HepG2 (cell line): Measurements from ENCODE around the gene TAT. TPM values are rescaled to one million over a fixed set of nuclear protein-coding genes. Genes with fewer than 3 reads are reported as not detected.

Experiments used
- ARID5B ChIP-seq: IDR thresholded peaks from 2 replicates; pipeline ENCODE4 v1.4.0; 2020; ENCODE audit warnings: mild to moderate bottlenecking, missing genetic modification reagents
- ATF1 ChIP-seq: IDR thresholded peaks from 2 replicates; pipeline ENCODE4 v1.6.1; 2016; ENCODE audit warnings: mild to moderate bottlenecking, control low read depth
- ATF7 ChIP-seq, 2 experiments: fragments of 450-650 bp in 1 of 2; sonication (generic) in 1 of 2; formaldehyde crosslinking in 1 of 2; IDR thresholded peaks; 2 replicates each; pipeline versions ENCODE4 v1.4.0 to v1.6.1; 2016 to 2020; ENCODE audit warnings: antibody characterized with exemption in 1 of 2, mild to moderate bottlenecking in 1 of 2, missing genetic modification reagents in 1 of 2
- FOXK2 ChIP-seq: fragments of 450-650 bp; IDR thresholded peaks from 2 replicates; pipeline ENCODE4 v1.6.1; 2016
- HIVEP1 ChIP-seq: sonication (generic); formaldehyde crosslinking; IDR thresholded peaks from 2 replicates; pipeline ENCODE4 v1.4.0; 2020; ENCODE audit warnings: mild to moderate bottlenecking, missing genetic modification reagents
- KDM6A ChIP-seq: IDR thresholded peaks from 2 replicates; pipeline ENCODE4 v1.6.1; 2016; ENCODE audit warnings: low read depth
- MAFF ChIP-seq: IDR thresholded peaks from 2 replicates; pipeline ENCODE4 v1.6.1; 2011; ENCODE audit warnings: low read depth, low read length, improper control_type of control experiment
- MAFK ChIP-seq, 2 experiments: IDR thresholded peaks in 1 of 2; conservative IDR thresholded peaks in 1 of 2; 2 replicates each; pipeline ENCODE4 v1.6.1; 2011; ENCODE audit warnings: improper control_type of control experiment in 2 of 2, low read length in 2 of 2
- MAX ChIP-seq: IDR thresholded peaks from 2 replicates; pipeline ENCODE4 v1.6.1; 2012; ENCODE audit warnings: inconsistent platforms
- NFE2 ChIP-seq: sonication (generic); formaldehyde crosslinking; IDR thresholded peaks from 2 replicates; pipeline ENCODE4 v1.4.0; 2020; ENCODE audit warnings: missing genetic modification reagents
- PAX8 ChIP-seq: sonication (generic); formaldehyde crosslinking; IDR thresholded peaks from 2 replicates; pipeline ENCODE4 v1.8.0; 2022; ENCODE audit warnings: mild to moderate bottlenecking, missing genetic modification reagents, borderline replicate concordance
- RCOR2 ChIP-seq: IDR thresholded peaks from 2 replicates; pipeline ENCODE4 v1.6.1; 2016; ENCODE audit warnings: missing biosample characterization, missing genetic modification reagents
- TARDBP ChIP-seq: sonication (generic); formaldehyde crosslinking; IDR thresholded peaks from 2 replicates; pipeline ENCODE4 v1.8.0; 2022; ENCODE audit warnings: mild to moderate bottlenecking, missing genetic modification reagents
- TFDP2 ChIP-seq: sonication (generic); formaldehyde crosslinking; IDR thresholded peaks from 2 replicates; pipeline ENCODE4 v1.4.0; 2020; ENCODE audit warnings: missing genetic modification reagents
- THAP11 ChIP-seq: IDR thresholded peaks from 2 replicates; pipeline ENCODE4 v1.6.1; 2016; ENCODE audit warnings: missing biosample characterization, missing genetic modification reagents
- YEATS2 ChIP-seq: sonication (generic); formaldehyde crosslinking; IDR thresholded peaks from 2 replicates; pipeline ENCODE4 v1.4.0; 2020; ENCODE audit warnings: missing genetic modification reagents, borderline replicate concordance
- ZFP1 ChIP-seq: IDR thresholded peaks from 2 replicates; pipeline ENCODE4 v1.6.1; 2016
- ZMYM3 ChIP-seq: sonication (generic); formaldehyde crosslinking; IDR thresholded peaks from 2 replicates; pipeline ENCODE4 v1.5.1; 2020; ENCODE audit warnings: mild to moderate bottlenecking, missing genetic modification reagents
- ZMYM4 ChIP-seq: sonication (generic); formaldehyde crosslinking; IDR thresholded peaks from 2 replicates; pipeline ENCODE4 v1.8.1; 2023; ENCODE audit warnings: mild to moderate bottlenecking, missing genetic modification reagents
- ZNF160 ChIP-seq: sonication (generic); formaldehyde crosslinking; IDR thresholded peaks from 2 replicates; pipeline ENCODE4 v1.8.0; 2022; ENCODE audit warnings: mild to moderate bottlenecking, inconsistent platforms, missing genetic modification reagents
- ZNF232 ChIP-seq: sonication (generic); formaldehyde crosslinking; IDR thresholded peaks from 2 replicates; pipeline ENCODE4 v1.4.0; 2020; ENCODE audit warnings: missing genetic modification reagents, borderline replicate concordance
- ZNF24 ChIP-seq: fragments of 450-650 bp; IDR thresholded peaks from 2 replicates; pipeline ENCODE4 v1.6.1; 2017; ENCODE audit warnings: antibody characterized with exemption, mild to moderate bottlenecking
- ZNF382 ChIP-seq: sonication (generic); formaldehyde crosslinking; IDR thresholded peaks from 2 replicates; pipeline ENCODE4 v1.5.0; 2020; ENCODE audit warnings: missing genetic modification reagents, mild to moderate bottlenecking, borderline replicate concordance
- ZNF710 ChIP-seq: sonication (generic); formaldehyde crosslinking; IDR thresholded peaks from 2 replicates; pipeline ENCODE4 v1.5.0; 2020; ENCODE audit warnings: mild to moderate bottlenecking, missing genetic modification reagents, borderline replicate concordance
- polyA plus RNA-seq, 8 experiments: library from polyadenylated mRNA; depleted of rRNA in 3 of 8; stranded (reverse) in 7 of 8; unstranded in 1 of 8; fragments of >200 nt; fragmentation: Illumina TruSeq in 4 of 8; extraction: Trizol in 4 of 8; gene quantifications; 2 replicates each; pipeline versions ENCODE4 v1.2.1 to v1.2.3, GENCODE V29; 2011 to 2016; ENCODE audit warnings: low read depth in 4 of 8, missing spikeins in 1 of 8, mixed read lengths in 1 of 8; ENCODE audit not compliant: insufficient read depth in 1 of 8
- total RNA-seq, 5 experiments: library from RNA; depleted of rRNA; stranded (reverse); fragments of >200 nt; fragmentation: Illumina TruSeq; extraction: Trizol; gene quantifications; 2 replicates each; pipeline ENCODE4 v1.2.3, GENCODE V29; 2016; ENCODE audit warnings: low read depth in 1 of 5

TAT gene
- total and polyA plus RNA-seq, 2 of the 13 experiments (the other 11 are each of a cell fraction or from before 2014, with no cell fraction given) = 1.6 to 5.8 TPM

GRCh38 chr16:71572497-71573116, 4.3 kb downstream of the TAT start (continued):
- no peak for TF ChIP-seq HIVEP1 (CRISPR knock-in tag)
- peak; percentile 93 to 96 for TF ChIP-seq MAFK (conservative IDR thresholded peaks at IDR 0.05 in 1 of 2, IDR thresholded peaks at IDR 0.05 in 1 of 2; ENCODE audit: low read length in 2 of 2)
- peak; percentile 97 for TF ChIP-seq NFE2 (CRISPR knock-in tag)
- peak; percentile 94 for TF ChIP-seq MAFF
- peak; percentile 83; the same call in 1 of the 2 replicates for TF ChIP-seq KDM6A (CRISPR knock-in tag)
- TF ChIP-seq ATF7 (IDR thresholded peaks at IDR 0.05) = 0 out of 2 replicates have a peak, but pooled peaks have one; percentile 11
- no peak; the same call in 1 of the 2 replicates for TF ChIP-seq ATF7 (CRISPR knock-in tag; IDR thresholded peaks at IDR 0.05)
- TF ChIP-seq TFDP2 (CRISPR knock-in tag) = 0 out of 2 replicates have a peak, but pooled peaks have one; percentile 39
- TF ChIP-seq ZMYM3 (CRISPR knock-in tag) = peak; percentile 52; the same call in 1 of the 2 replicates
- TF ChIP-seq MAX = peak; percentile 77; the same call in 1 of the 2 replicates
- TF ChIP-seq ZNF160 = no peak
- TF ChIP-seq FOXK2 = peak; percentile 47; the same call in 1 of the 2 replicates
- TF ChIP-seq TARDBP (CRISPR knock-in tag) = peak; percentile 73; the same call in 1 of the 2 replicates
- peak; percentile 93 for TF ChIP-seq ARID5B (CRISPR knock-in tag)
- TF ChIP-seq ZFP1 = peak; percentile 34; the same call in 1 of the 2 replicates
- no peak for TF ChIP-seq ZNF24
- no peak for TF ChIP-seq ZNF382 (CRISPR knock-in tag)
- TF ChIP-seq RCOR2 = no peak
- TF ChIP-seq ZMYM4 (CRISPR knock-in tag) = peak; percentile 48; the same call in 1 of the 2 replicates
- peak; percentile 27; the same call in 1 of the 2 replicates for TF ChIP-seq THAP11 (CRISPR knock-in tag)
- 0 out of 2 replicates have a peak, but pooled peaks have one; percentile 52 for TF ChIP-seq PAX8
- peak; percentile 28; the same call in 1 of the 2 replicates for TF ChIP-seq YEATS2 (CRISPR knock-in tag)
- peak; percentile 46; the same call in 1 of the 2 replicates for TF ChIP-seq ZNF710 (CRISPR knock-in tag)
- peak; percentile 68; the same call in 1 of the 2 replicates for TF ChIP-seq ATF1 (CRISPR knock-in tag)
- TF ChIP-seq ZNF232 (CRISPR knock-in tag) = peak; percentile 73; the same call in 1 of the 2 replicates
